Body of pancreas (tissue), 4 donors: ENCODE results near the gene GNAS-AS1.

Experiments
- POLR2A ChIP-seq, 3 donors: fragments of 450-650 bp; IDR thresholded peaks; one replicate each; pipeline ENCODE4 v1.6.1; 2016; ENCODE audit warnings: antibody characterized with exemption in 3 of 3, mild to moderate bottlenecking in 2 of 3
- TF ChIP-seq, protein P1 (sequence below), 7 experiments: fragments of 450-650 bp in 4 of 7; fragments of 200-600 bp in 3 of 7; sonication (generic) in 3 of 7; IDR thresholded peaks; one replicate each; pipeline ENCODE4 v1.5.1; 2016 to 2019; ENCODE audit warnings: antibody characterized with exemption in 7 of 7

DNA sequence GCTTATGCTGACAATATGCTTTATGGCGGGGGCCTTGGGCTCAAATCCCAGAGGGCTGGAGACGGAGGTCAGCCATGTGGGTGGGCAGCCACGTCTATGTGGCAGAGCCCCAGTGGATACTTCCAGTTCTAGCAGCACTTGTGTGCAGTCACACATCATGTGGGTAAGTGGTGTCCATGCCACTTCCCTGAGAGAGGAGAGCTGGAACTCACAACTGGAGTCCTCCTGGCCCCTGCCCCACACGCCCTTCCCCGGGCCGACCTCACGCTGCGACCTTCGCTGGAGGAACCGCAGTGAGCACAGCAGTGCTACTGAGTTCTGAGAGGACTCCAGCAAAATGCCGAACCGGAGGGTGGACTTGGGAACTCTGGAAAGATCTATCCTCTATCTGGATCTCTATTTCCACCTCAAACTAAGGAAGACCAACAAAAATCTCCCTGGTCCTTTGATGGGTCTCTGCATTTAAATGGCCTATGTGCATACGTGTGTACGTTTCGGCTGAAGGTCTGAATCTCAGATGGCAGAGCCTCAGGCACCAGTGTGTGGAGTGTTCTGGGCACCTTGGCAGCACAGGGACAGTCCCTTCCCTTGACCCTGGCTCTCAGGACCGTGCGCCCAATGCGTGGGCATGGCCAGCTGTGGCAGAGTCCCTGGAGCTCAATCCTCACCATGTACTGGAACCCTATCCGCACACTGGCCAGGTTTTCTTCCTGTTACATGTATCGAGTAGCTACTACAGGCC lies 55.4 kb downstream of the GNAS-AS1 start:
- TF ChIP-seq POLR2A (IDR thresholded peaks at IDR 0.05) = no peak
- TF ChIP-seq, protein P1, sequence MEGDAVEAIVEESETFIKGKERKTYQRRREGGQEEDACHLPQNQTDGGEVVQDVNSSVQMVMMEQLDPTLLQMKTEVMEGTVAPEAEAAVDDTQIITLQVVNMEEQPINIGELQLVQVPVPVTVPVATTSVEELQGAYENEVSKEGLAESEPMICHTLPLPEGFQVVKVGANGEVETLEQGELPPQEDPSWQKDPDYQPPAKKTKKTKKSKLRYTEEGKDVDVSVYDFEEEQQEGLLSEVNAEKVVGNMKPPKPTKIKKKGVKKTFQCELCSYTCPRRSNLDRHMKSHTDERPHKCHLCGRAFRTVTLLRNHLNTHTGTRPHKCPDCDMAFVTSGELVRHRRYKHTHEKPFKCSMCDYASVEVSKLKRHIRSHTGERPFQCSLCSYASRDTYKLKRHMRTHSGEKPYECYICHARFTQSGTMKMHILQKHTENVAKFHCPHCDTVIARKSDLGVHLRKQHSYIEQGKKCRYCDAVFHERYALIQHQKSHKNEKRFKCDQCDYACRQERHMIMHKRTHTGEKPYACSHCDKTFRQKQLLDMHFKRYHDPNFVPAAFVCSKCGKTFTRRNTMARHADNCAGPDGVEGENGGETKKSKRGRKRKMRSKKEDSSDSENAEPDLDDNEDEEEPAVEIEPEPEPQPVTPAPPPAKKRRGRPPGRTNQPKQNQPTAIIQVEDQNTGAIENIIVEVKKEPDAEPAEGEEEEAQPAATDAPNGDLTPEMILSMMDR (IDR thresholded peaks at IDR 0.05) = no peak
